H1 (cell line): ENCODE data around the gene SLC38A10. TPM values are rescaled to one million over a fixed set of nuclear protein-coding genes. Genes with fewer than 3 reads are reported as not detected.

Experiments used
- CTCF ChIA-PET: fragments of 300-600 bp; sonication (Branson Sonifier 250); formaldehyde crosslinking; loops from one replicate; lab custom pipeline; 2021; ENCODE audit not compliant: partially characterized antibody; lab: Charles Lee
- POLR2A ChIA-PET: fragments of 300-600 bp; sonication (Branson Sonifier 250); formaldehyde crosslinking; loops from one replicate; lab custom pipeline; 2021; ENCODE audit warnings: inconsistent platforms; ENCODE audit not compliant: partially characterized antibody; lab: Charles Lee
- DNase-seq, 2 experiments: peaks; one replicate each; pipeline versions ENCODE4 v3.0.0 to v3.0.0-alpha.2; 2010 to 2022; ENCODE audit warnings: low spot score in 2 of 2, low read depth in 1 of 2, mixed read lengths in 1 of 2
- FAIRE-seq: peaks from 2 replicates; lab custom pipeline; 2011; peaks lifted over from hg19 to GRCh38; lab: Jason Lieb, UNC
- H2AFZ ChIP-seq: 2 replicates; pipeline ENCODE4 v1.8.1; 2012; ENCODE audit warnings: low read length, inconsistent platforms
- H2AK5ac ChIP-seq: 2 replicates; pipeline ENCODE4 v1.6.1; 2013; ENCODE audit warnings: low read depth, low read length
- H2BK120ac ChIP-seq: replicated peaks from 2 replicates; pipeline ENCODE3; 2013; ENCODE audit warnings: low read depth, low read length, inconsistent platforms
- H2BK12ac ChIP-seq: 2 replicates; pipeline ENCODE4 v1.6.1; 2013; ENCODE audit warnings: low read depth, low read length
- H2BK15ac ChIP-seq: 2 replicates; pipeline ENCODE4 v1.6.1; 2013; ENCODE audit warnings: low read length
- H2BK20ac ChIP-seq: 2 replicates; pipeline ENCODE4 v1.6.1; 2013; ENCODE audit warnings: low read length
- H2BK5ac ChIP-seq: 2 replicates; pipeline ENCODE4 v1.6.1; 2013; ENCODE audit warnings: low read depth, low read length
- H3K14ac ChIP-seq: 2 replicates; pipeline ENCODE4 v1.6.1; 2013; ENCODE audit warnings: inconsistent platforms; ENCODE audit not compliant: insufficient read length
- H3K18ac ChIP-seq: 2 replicates; pipeline ENCODE4 v1.6.1; 2013; ENCODE audit warnings: low read length; ENCODE audit errors: extremely low read depth
- H3K23ac ChIP-seq: 2 replicates; pipeline ENCODE4 v1.6.1; 2013; ENCODE audit warnings: inconsistent platforms; ENCODE audit not compliant: insufficient read length
- H3K23me2 ChIP-seq: 2 replicates; pipeline ENCODE4 v1.6.1; 2013; ENCODE audit warnings: low read depth, low read length
- H3K27ac ChIP-seq: 2 replicates; pipeline ENCODE4 v1.6.1; 2011; ENCODE audit warnings: low read depth, low read length, inconsistent platforms
- H3K27me3 ChIP-seq, 4 experiments: replicated peaks in 1 of 4; 1 replicate in 1 of 4; 2 replicates in 3 of 4; pipeline versions ENCODE4 v1.6.1 to v1.8.1; 2011 to 2013; ENCODE audit warnings: low read length in 3 of 4, mild to moderate bottlenecking in 3 of 4, inconsistent platforms in 2 of 4, mixed read lengths in 2 of 4, moderate library complexity in 1 of 4; ENCODE audit not compliant: control insufficient read depth in 3 of 4, insufficient read depth in 3 of 4; ENCODE audit errors: extremely low read depth in 1 of 4
- H3K36me3 ChIP-seq, 4 experiments: 2 replicates each; pipeline versions ENCODE4 v1.6.1 to v1.8.1; 2011 to 2013; ENCODE audit warnings: mild to moderate bottlenecking in 4 of 4, low read length in 3 of 4, moderate library complexity in 2 of 4, control low read depth in 1 of 4, inconsistent platforms in 1 of 4; ENCODE audit not compliant: insufficient read depth in 4 of 4, control insufficient read depth in 2 of 4
- H3K4ac ChIP-seq: replicated peaks from 2 replicates; pipeline ENCODE3; 2013; ENCODE audit warnings: low read length, low read depth, mixed read lengths, inconsistent platforms; ENCODE audit not compliant: insufficient read length
- H3K4me1 ChIP-seq, 4 experiments: replicated peaks in 1 of 4; 1 replicate in 1 of 4; 2 replicates in 3 of 4; pipeline versions ENCODE4 v1.6.1 to v1.8.1; 2011 to 2013; ENCODE audit warnings: low read length in 3 of 4, inconsistent platforms in 2 of 4, mixed read lengths in 1 of 4; ENCODE audit not compliant: insufficient read depth in 4 of 4, control insufficient read depth in 3 of 4
- H3K4me2 ChIP-seq, 2 experiments: 2 replicates each; pipeline versions ENCODE4 v1.6.1 to v1.8.1; 2011 to 2013; ENCODE audit warnings: low read depth in 2 of 2, low read length in 2 of 2, control low read depth in 1 of 2, inconsistent platforms in 1 of 2, mild to moderate bottlenecking in 1 of 2; ENCODE audit not compliant: insufficient read depth in 1 of 2
- H3K4me3 ChIP-seq, 4 experiments: fragments of 200-600, 300-600 bp in 1 of 4; sonication (generic), shearing (Covaris generic), sonication (Bioruptor Twin) in 1 of 4; 2 replicates each; pipeline versions ENCODE4 v1.5.1 to v1.8.1; 2011 to 2016; ENCODE audit warnings: low read length in 4 of 4, low read depth in 3 of 4, control low read depth in 2 of 4, inconsistent platforms in 2 of 4, mild to moderate bottlenecking in 2 of 4, mixed read lengths in 1 of 4, moderate library complexity in 1 of 4; ENCODE audit not compliant: insufficient read depth in 2 of 4; ENCODE audit errors: extremely low read depth in 1 of 4
- H3K56ac ChIP-seq: replicated peaks from 2 replicates; pipeline ENCODE3; 2013; ENCODE audit warnings: low read depth, mild to moderate bottlenecking, mixed read lengths, low read length, inconsistent platforms; ENCODE audit not compliant: insufficient read length
- H3K79me1 ChIP-seq: 2 replicates; pipeline ENCODE4 v1.6.1; 2013; ENCODE audit warnings: low read depth, low read length, control low read depth
- H3K79me2 ChIP-seq, 2 experiments: 2 replicates each; pipeline versions ENCODE4 v1.6.1 to v1.8.1; 2012 to 2013; ENCODE audit warnings: low read length in 2 of 2, mild to moderate bottlenecking in 2 of 2, inconsistent platforms in 1 of 2; ENCODE audit not compliant: insufficient read depth in 2 of 2, control insufficient read depth in 1 of 2
- H3K9ac ChIP-seq, 4 experiments: replicated peaks in 1 of 4; 1 replicate in 1 of 4; 2 replicates in 3 of 4; pipeline versions ENCODE4 v1.6.1 to v1.8.1; 2011 to 2013; ENCODE audit warnings: low read depth in 3 of 4, low read length in 3 of 4, control low read depth in 2 of 4, mild to moderate bottlenecking in 2 of 4, moderate library complexity in 2 of 4, inconsistent platforms in 1 of 4; ENCODE audit errors: extremely low read depth in 1 of 4
- H3K9me3 ChIP-seq, 2 experiments: 2 replicates each; pipeline versions ENCODE4 v1.6.1 to v1.8.1; 2012 to 2013; ENCODE audit warnings: mild to moderate bottlenecking in 2 of 2, moderate library complexity in 2 of 2, control low read depth in 1 of 2, inconsistent platforms in 1 of 2, low read depth in 1 of 2, low read length in 1 of 2, mixed read lengths in 1 of 2; ENCODE audit not compliant: insufficient read depth in 2 of 2
- H4K20me1 ChIP-seq, 2 experiments: replicated peaks in 1 of 2; 2 replicates each; pipeline versions ENCODE3 to v1.8.1; 2011 to 2013; ENCODE audit warnings: inconsistent platforms in 2 of 2, low read length in 2 of 2, mild to moderate bottlenecking in 1 of 2; ENCODE audit not compliant: insufficient read depth in 2 of 2, control insufficient read depth in 1 of 2
- H4K5ac ChIP-seq: 2 replicates; pipeline ENCODE4 v1.6.1; 2013; ENCODE audit warnings: low read length, low read depth, mixed read lengths, inconsistent platforms; ENCODE audit not compliant: insufficient read length
- H4K8ac ChIP-seq: 2 replicates; pipeline ENCODE4 v1.8.0; 2013; ENCODE audit warnings: mild to moderate bottlenecking, moderate library complexity, low read length, inconsistent platforms; ENCODE audit not compliant: insufficient read depth; ENCODE audit errors: extremely low read depth
- H4K91ac ChIP-seq: replicated peaks from 2 replicates; pipeline ENCODE3; 2013; ENCODE audit warnings: low read length, mixed read lengths, inconsistent platforms; ENCODE audit not compliant: insufficient read length
- CTBP2 ChIP-seq: IDR thresholded peaks from 2 replicates; pipeline ENCODE4 v1.7.0; 2011; ENCODE audit warnings: borderline replicate concordance, mild to moderate bottlenecking, moderate library complexity, mixed read lengths, low read length; ENCODE audit not compliant: insufficient read depth, insufficient read length
- JUN ChIP-seq: IDR thresholded peaks from 2 replicates; pipeline ENCODE4 v1.6.1; 2011; ENCODE audit warnings: low read depth, mild to moderate bottlenecking, improper control_type of control experiment, low read length
- MAFK ChIP-seq: IDR thresholded peaks from 2 replicates; pipeline ENCODE4 v1.6.1; 2012; ENCODE audit warnings: low read depth, mild to moderate bottlenecking, improper control_type of control experiment, low read length
- PHF8 ChIP-seq: fragments of 200-600 bp; sonication (generic); conservative IDR thresholded peaks from 2 replicates; pipeline ENCODE4 v1.7.1; 2012; ENCODE audit warnings: low read depth, mild to moderate bottlenecking, inconsistent platforms, low read length, moderate library complexity
- SAP30 ChIP-seq: fragments of 300-600 bp; sonication (generic); IDR thresholded peaks from 2 replicates; pipeline ENCODE4 v1.7.1; 2012; ENCODE audit warnings: low read length, moderate library complexity, mild to moderate bottlenecking, inconsistent platforms; ENCODE audit not compliant: insufficient read depth, insufficient replicate concordance
- SP1 ChIP-seq: IDR thresholded peaks from 2 replicates; pipeline ENCODE4 v1.6.1; 2011; ENCODE audit warnings: low read depth, low read length
- TAF1 ChIP-seq: IDR thresholded peaks from 2 replicates; pipeline ENCODE4 v1.6.1; 2011; ENCODE audit warnings: mild to moderate bottlenecking, low read depth, low read length
- TAF7 ChIP-seq: optimal IDR thresholded peaks from 2 replicates; pipeline ENCODE3; 2011; ENCODE audit warnings: low read depth, mild to moderate bottlenecking, inconsistent platforms, low read length, moderate library complexity, borderline replicate concordance
- TBP ChIP-seq: IDR thresholded peaks from 2 replicates; pipeline ENCODE4 v1.6.1; 2011; ENCODE audit warnings: low read depth, low read length, improper control_type of control experiment
- TCF12 ChIP-seq: IDR thresholded peaks from 2 replicates; pipeline ENCODE4 v1.6.1; 2011; ENCODE audit warnings: low read depth, mild to moderate bottlenecking, low read length
- WGBS, 2 experiments: shearing (Covaris generic) in 1 of 2; methylation state at CpG; one replicate each; pipeline versions ENCODE4 v1.1.6 to v1.1.7; 2013 to 2015; ENCODE audit warnings: low lambda C conversion rate in 2 of 2, mixed read lengths in 2 of 2, inconsistent platforms in 1 of 2, low coverage in 1 of 2, missing lambda C conversion rate in 1 of 2; ENCODE audit not compliant: insufficient replicate concordance in 2 of 2, insufficient coverage in 1 of 2, insufficient read length in 1 of 2; ENCODE audit errors: extremely low coverage in 1 of 2, missing lambda C conversion rate in 1 of 2; 5-methylcytosine and 5-hydroxymethylcytosine counted together
- polyA plus RNA-seq, 7 experiments: library from polyadenylated mRNA; depleted of rRNA in 3 of 7; stranded (reverse) in 5 of 7; unstranded in 2 of 7; fragments of >200 nt in 5 of 7; fragments of 200-250 nt in 2 of 7; gene quantifications; 1 replicate in 5 of 7; 2 replicates in 1 of 7; 4 replicates in 1 of 7; pipeline versions ENCODE4 v1.2.1 to v1.2.3, GENCODE V29; 2011 to 2013; ENCODE audit warnings: missing spikeins in 2 of 7, mixed read lengths in 2 of 7
- total RNA-seq: library from RNA; stranded (reverse); fragmentation: NEBNext Ultra II Directional; extraction: Animal tissue kit (Norgen Biotek cat#: 25700); gene quantifications from 2 replicates; pipeline ENCODE4 v1.2.1, GENCODE V29; 2021
- TF ChIP-seq, protein P1 (sequence below): IDR thresholded peaks from 2 replicates; pipeline ENCODE4 v1.6.1; 2012; ENCODE audit warnings: low read length, inconsistent platforms

The SLC38A10 gene
- total and polyA plus RNA-seq, 2 of the 8 experiments (the other 6 are each of a cell fraction or from before 2014, with no cell fraction given), result 26.4 to 41.0 TPM

DNA sequence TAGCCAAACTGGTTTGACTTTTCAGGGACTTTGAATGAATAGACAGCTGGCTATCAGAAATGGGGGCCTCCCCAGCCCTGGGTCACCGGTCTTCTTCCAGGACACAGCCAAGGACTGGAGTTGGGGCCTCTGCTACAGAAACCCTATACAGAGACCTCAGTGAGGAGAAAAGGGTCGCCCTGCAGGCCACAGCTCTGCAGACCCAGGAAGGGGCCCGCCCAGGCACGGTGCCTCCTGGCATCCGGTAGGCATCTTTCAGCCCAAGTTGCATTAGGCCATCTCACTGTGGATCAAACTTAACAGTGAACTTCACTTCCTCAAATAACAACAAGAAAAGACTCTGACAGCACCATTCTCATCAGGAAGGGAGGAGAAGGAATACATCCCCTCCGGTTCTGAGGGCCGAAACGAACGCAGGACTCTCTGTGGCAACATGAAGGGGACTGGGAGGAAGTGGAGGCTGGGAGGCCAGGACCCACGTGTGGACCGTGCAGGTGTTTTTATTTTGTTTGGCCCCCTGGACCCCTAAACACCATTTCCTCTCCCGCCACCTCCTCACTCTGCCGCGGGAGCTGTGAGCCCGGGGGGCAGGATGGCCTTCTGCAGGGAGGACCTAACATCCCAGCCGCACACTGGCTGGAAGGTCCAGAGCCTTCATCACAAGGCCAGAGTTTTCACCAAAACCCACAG lies 7.2 kb downstream of the SLC38A10 start:
- no peak overlapping the region for H2AK5ac ChIP-seq
- H3K4me1 ChIP-seq, result peaks cover 0 to 7% (median 0%) of the 10 kb centered on the region in 4 experiments; a peak in 3 of 7 replicates
- H3K79me1 ChIP-seq, result peaks cover 13% of the 10 kb centered on the region
- POLR2A ChIA-PET, result interaction anchor here (1.3 kb wide), 1 partner anchor 250 kb away, joined by 4 read pairs; no protein-coding TSS in a partner anchor
- no peak for FAIRE-seq
- TF ChIP-seq SP1 (no peak), TCF12 (no peak), MAFK (no peak), TBP (no peak), CTBP2 (no peak), PHF8 (no peak), TAF1 (no peak), SAP30 (no peak), TAF7 (no peak), JUN (no peak)
- TF ChIP-seq, protein P1, sequence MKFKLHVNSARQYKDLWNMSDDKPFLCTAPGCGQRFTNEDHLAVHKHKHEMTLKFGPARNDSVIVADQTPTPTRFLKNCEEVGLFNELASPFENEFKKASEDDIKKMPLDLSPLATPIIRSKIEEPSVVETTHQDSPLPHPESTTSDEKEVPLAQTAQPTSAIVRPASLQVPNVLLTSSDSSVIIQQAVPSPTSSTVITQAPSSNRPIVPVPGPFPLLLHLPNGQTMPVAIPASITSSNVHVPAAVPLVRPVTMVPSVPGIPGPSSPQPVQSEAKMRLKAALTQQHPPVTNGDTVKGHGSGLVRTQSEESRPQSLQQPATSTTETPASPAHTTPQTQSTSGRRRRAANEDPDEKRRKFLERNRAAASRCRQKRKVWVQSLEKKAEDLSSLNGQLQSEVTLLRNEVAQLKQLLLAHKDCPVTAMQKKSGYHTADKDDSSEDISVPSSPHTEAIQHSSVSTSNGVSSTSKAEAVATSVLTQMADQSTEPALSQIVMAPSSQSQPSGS, result no peak
- no peak overlapping the region for H2BK15ac ChIP-seq
- H3K18ac ChIP-seq, result no peak overlapping the region
- H4K5ac ChIP-seq, result no peak overlapping the region
- H4K8ac ChIP-seq, result no peak overlapping the region; the same call in 1 of the 2 replicates
- no peak overlapping the region for H2BK20ac ChIP-seq
- H2AFZ ChIP-seq, result no peak overlapping the region
- H3K56ac ChIP-seq, result no peak overlapping the region
- H4K91ac ChIP-seq, result no peak overlapping the region
- H3K79me2 ChIP-seq, result peaks cover 0 to 20% of the 10 kb centered on the region in 2 experiments; a peak in 2 of 4 replicates
- 92% methylated on average over 16 of the region's 16 CpGs; no CpG with 5 or more reads in 1 of the 2 experiments for WGBS, 2 experiments
- no peak overlapping the region for H2BK5ac ChIP-seq
- no peak overlapping the region for H3K14ac ChIP-seq
- no peaks in the 10 kb centered on the region for H3K9me3 ChIP-seq
- H3K36me3 ChIP-seq, result peaks cover 0 to 5% (median 2%) of the 10 kb centered on the region in 4 experiments; a peak in 2 of 8 replicates
- no peak overlapping the region for H3K9ac ChIP-seq
- H2BK120ac ChIP-seq, result no peak overlapping the region
- no peak for DNase-seq
- H3K27me3 ChIP-seq, result no peaks in the 10 kb centered on the region
- no peak overlapping the region for H3K4me3 ChIP-seq
- peaks cover 10 to 18% of the 10 kb centered on the region in 2 experiments for H4K20me1 ChIP-seq
- H3K23ac ChIP-seq, result no peak overlapping the region
- no peak overlapping the region for H2BK12ac ChIP-seq
- H3K4me2 ChIP-seq, result no peak overlapping the region
- CTCF ChIA-PET, result interaction anchor here (0.9 to 2.0 kb wide), 4 partner anchors 26 to 114 kb away, joined by 3 to 7 read pairs (median 4); no protein-coding TSS in a partner anchor
- H3K23me2 ChIP-seq, result no peaks in the 10 kb centered on the region
- H3K27ac ChIP-seq, result no peak overlapping the region
- no peak overlapping the region for H3K4ac ChIP-seq
